ENCODE results near the gene TMEM131.

Gene TMEM131

GRCh38 chr2:97736608-97737330 is 259.0 kb downstream of the TMEM131 start:
- in situ Hi-C loops (cut with MboI; ENCODE audit: low pct_unique_long_range_greater_than_20kb, low sequenced_read_pairs, unreplicated experiment), result no loop called here
- TF ChIP-seq CTCF (IDR thresholded peaks at IDR 0.05; ENCODE audit: extremely low read depth, insufficient read depth, missing control alignments), result no peak

GRCh38 chr2:97736185-97736584 is 259.6 kb downstream of the TMEM131 start:
- in situ Hi-C loops (cut with MboI; ENCODE audit: low pct_unique_long_range_greater_than_20kb, low sequenced_read_pairs, unreplicated experiment), result no loop called here
- DNase-seq (ENCODE audit: low spot score), result no peak
- no peak for TF ChIP-seq CTCF (IDR thresholded peaks at IDR 0.05; ENCODE audit: extremely low read depth, insufficient read depth, missing control alignments)

More at GRCh38 chr2:97736608-97737330, 259.0 kb downstream of the TMEM131 start:
- DNase-seq (ENCODE audit: low spot score), result no peak

DNA sequence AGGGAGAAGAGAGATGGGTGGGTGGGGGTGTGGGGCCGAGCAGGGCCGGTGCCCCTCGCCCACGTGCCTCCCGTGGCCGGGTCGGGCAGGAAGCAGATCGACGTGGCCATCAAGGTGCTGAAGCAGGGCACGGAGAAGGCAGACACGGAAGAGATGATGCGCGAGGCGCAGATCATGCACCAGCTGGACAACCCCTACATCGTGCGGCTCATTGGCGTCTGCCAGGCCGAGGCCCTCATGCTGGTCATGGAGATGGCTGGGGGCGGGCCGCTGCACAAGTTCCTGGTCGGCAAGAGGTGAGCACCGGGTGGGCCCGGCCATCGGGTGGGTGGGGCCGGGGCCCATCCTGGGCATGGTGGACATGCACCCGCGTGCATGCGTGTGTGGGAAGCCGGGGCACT is 260.6 kb downstream of the TMEM131 start:
- in situ Hi-C loops (cut with MboI; ENCODE audit: low pct_unique_long_range_greater_than_20kb, low sequenced_read_pairs, unreplicated experiment), result no loop called here
- TF ChIP-seq CTCF (IDR thresholded peaks at IDR 0.05; ENCODE audit: extremely low read depth, insufficient read depth, missing control alignments), result no peak
- no peak for DNase-seq (ENCODE audit: low spot score)

- DNase-seq (ENCODE audit: low spot score), result no peak
- in situ Hi-C loops (cut with MboI; ENCODE audit: low pct_unique_long_range_greater_than_20kb, low sequenced_read_pairs, unreplicated experiment), result no loop called here
- TF ChIP-seq CTCF (IDR thresholded peaks at IDR 0.05; ENCODE audit: extremely low read depth, insufficient read depth, missing control alignments), result no peak
Measured at GRCh38 chr2:97734061-97735051, 261.4 kb downstream of the TMEM131 start.

GRCh38 chr2:97733341-97734035 is 262.3 kb downstream of the TMEM131 start:
- DNase-seq (ENCODE audit: low spot score), result no peak
- TF ChIP-seq CTCF (IDR thresholded peaks at IDR 0.05; ENCODE audit: extremely low read depth, insufficient read depth, missing control alignments), result no peak
- in situ Hi-C loops (cut with MboI; ENCODE audit: low pct_unique_long_range_greater_than_20kb, low sequenced_read_pairs, unreplicated experiment), result no loop called here

Measured in GM13977 (cell line).